Stimulated activated CD8-positive, alpha-beta memory T cell treated with anti-CD3 and anti-CD28 coated beads, Interleukin-4, amount 100 ng/mL, for 1 hour (primary cell): ENCODE measurements around the gene PLEKHA5.

Experiments used
- DNase-seq, 2 donors: peaks; one replicate each; pipeline ENCODE4 v3.0.0-alpha.2; 2020; ENCODE audit warnings: low read depth in 2 of 2, low spot score in 1 of 2

Gene PLEKHA5

GRCh38 chr12:19130224-19131024 lies 891 bp downstream of the PLEKHA5 start:
- no peak for DNase-seq

- DNase-seq = no peak
Observed at GRCh38 chr12:19131025-19131444, 1.5 kb downstream of the PLEKHA5 start.

GRCh38 chr12:19138551-19138950 lies 9.0 kb downstream of the PLEKHA5 start:
- no peak for DNase-seq

GRCh38 chr12:19138956-19139355 lies 9.4 kb downstream of the PLEKHA5 start:
- DNase-seq = no peak

- no peak for DNase-seq
Observed at GRCh38 chr12:19139615-19140194, 10.2 kb downstream of the PLEKHA5 start.

GRCh38 chr12:19140381-19141236 lies 11.1 kb downstream of the PLEKHA5 start:
- no peak for DNase-seq

- no peak for DNase-seq
Observed at GRCh38 chr12:19142499-19142898, 13.0 kb downstream of the PLEKHA5 start.

GRCh38 chr12:19144287-19144686 lies 14.8 kb downstream of the PLEKHA5 start:
- no peak for DNase-seq

GRCh38 chr12:19144985-19145384 lies 15.5 kb downstream of the PLEKHA5 start:
- no peak for DNase-seq

- DNase-seq = no peak
Observed at GRCh38 chr12:19148860-19149259, 19.3 kb downstream of the PLEKHA5 start.

- no peak for DNase-seq
Observed at GRCh38 chr12:19150273-19150900, 20.9 kb downstream of the PLEKHA5 start.

- DNase-seq = no peak
Observed at GRCh38 chr12:19151298-19151697, 21.8 kb downstream of the PLEKHA5 start.

- no peak for DNase-seq
Observed at GRCh38 chr12:19153396-19153795, 23.9 kb downstream of the PLEKHA5 start.

- DNase-seq = no peak
Observed at GRCh38 chr12:19154686-19155085, 25.2 kb downstream of the PLEKHA5 start.

- no peak for DNase-seq
Observed at GRCh38 chr12:19155981-19156734, 26.6 kb downstream of the PLEKHA5 start.

- DNase-seq = no peak
Observed at GRCh38 chr12:19158923-19159322, 29.4 kb downstream of the PLEKHA5 start.

- no peak for DNase-seq
Observed at GRCh38 chr12:19161216-19161615, 31.7 kb downstream of the PLEKHA5 start.

GRCh38 chr12:19165451-19165850 lies 35.9 kb downstream of the PLEKHA5 start:
- no peak for DNase-seq

- no peak for DNase-seq
Observed at GRCh38 chr12:19166387-19166786, 36.9 kb downstream of the PLEKHA5 start.

- DNase-seq = no peak
Observed at GRCh38 chr12:19166956-19167355, 37.4 kb downstream of the PLEKHA5 start.

- DNase-seq = no peak
Observed at GRCh38 chr12:19167708-19168107, 38.2 kb downstream of the PLEKHA5 start.
